Endodermal cell (in vitro differentiated cells): ENCODE measurements around the gene DOCK9. TPM values are rescaled to one million over a fixed set of nuclear protein-coding genes. Genes with fewer than 3 reads are reported as not detected.

Experiments
- DNase-seq: peaks from one replicate; pipeline ENCODE4 v3.0.0-alpha.2; 2017
- H3K27ac ChIP-seq: 2 replicates; pipeline ENCODE4 v1.5.1; 2013; ENCODE audit warnings: mild to moderate bottlenecking, low read depth, low read length, moderate library complexity
- H3K27me3 ChIP-seq: 2 replicates; pipeline ENCODE4 v1.6.1; 2013; ENCODE audit warnings: mild to moderate bottlenecking, low read length, moderate library complexity; ENCODE audit not compliant: insufficient read depth, control insufficient read depth, poor library complexity, severe bottlenecking
- H3K36me3 ChIP-seq: 2 replicates; pipeline ENCODE4 v1.7.0; 2013; ENCODE audit warnings: mild to moderate bottlenecking, low read length, moderate library complexity; ENCODE audit not compliant: control insufficient read depth, insufficient read depth
- H3K4me1 ChIP-seq: one replicate; pipeline ENCODE4 v1.7.0; 2013; ENCODE audit warnings: low read length; ENCODE audit not compliant: control insufficient read depth, insufficient read depth
- H3K4me3 ChIP-seq: 2 replicates; pipeline ENCODE4 v1.5.1; 2013; ENCODE audit warnings: mild to moderate bottlenecking, low read length, moderate library complexity
- H3K9ac ChIP-seq: 2 replicates; pipeline ENCODE4 v1.6.1; 2013; ENCODE audit warnings: mild to moderate bottlenecking, low read length, moderate library complexity; ENCODE audit not compliant: poor library complexity, severe bottlenecking; ENCODE audit errors: extremely low read depth
- H3K9me3 ChIP-seq: 2 replicates; pipeline ENCODE4 v1.6.1; 2013; ENCODE audit warnings: mild to moderate bottlenecking, low read length, moderate library complexity; ENCODE audit not compliant: control insufficient read depth
- H3K27ac Mint-ChIP-seq: 2 replicates; pipeline ENCODE4 v1.8.0; 2020; ENCODE audit warnings: mixed read lengths
- H3K27me3 Mint-ChIP-seq: 2 replicates; pipeline ENCODE4 v1.8.0; 2021; ENCODE audit warnings: mild to moderate bottlenecking, mixed read lengths; ENCODE audit not compliant: insufficient read depth
- H3K36me3 Mint-ChIP-seq: 2 replicates; pipeline ENCODE4 v1.8.0; 2020; ENCODE audit warnings: low read depth, mixed read lengths
- H3K4me1 Mint-ChIP-seq: 2 replicates; pipeline ENCODE4 v1.8.0; 2020; ENCODE audit warnings: mixed read lengths
- H3K4me3 Mint-ChIP-seq: 2 replicates; pipeline ENCODE4 v1.8.0; 2020; ENCODE audit warnings: mild to moderate bottlenecking, moderate library complexity, mixed read lengths
- H3K9me3 Mint-ChIP-seq: 2 replicates; pipeline ENCODE4 v1.8.0; 2020; ENCODE audit warnings: mild to moderate bottlenecking, mixed read lengths
- WGBS, 2 experiments: methylation state at CpG; one replicate each; pipeline versions ENCODE4 v1.1.5 to v1.1.7; 2013; ENCODE audit warnings: missing lambda C conversion rate in 2 of 2, mixed read lengths in 1 of 2; ENCODE audit not compliant: insufficient coverage in 1 of 2, insufficient read length in 1 of 2; 5-methylcytosine and 5-hydroxymethylcytosine counted together
- total RNA-seq, 2 donors: library from RNA; stranded (reverse); fragmentation: NEBNext Ultra II Directional in 1 of 2; extraction: Animal tissue kit (Norgen Biotek cat#: 25700) in 1 of 2; gene quantifications; 2 replicates in 1 of 2; 3 replicates in 1 of 2; pipeline ENCODE4 v1.2.1, GENCODE V29; 2021
- TF ChIP-seq, protein P1 (sequence below): fragments of 200-600 bp; sonication (generic); conservative IDR thresholded peaks from 2 replicates; pipeline ENCODE4 v1.5.0; 2021; ENCODE audit warnings: antibody characterized with exemption, mild to moderate bottlenecking

DOCK9 gene
- total RNA-seq, 2 donors from 2014 or later, result 15.6 to 22.5 TPM

DNA sequence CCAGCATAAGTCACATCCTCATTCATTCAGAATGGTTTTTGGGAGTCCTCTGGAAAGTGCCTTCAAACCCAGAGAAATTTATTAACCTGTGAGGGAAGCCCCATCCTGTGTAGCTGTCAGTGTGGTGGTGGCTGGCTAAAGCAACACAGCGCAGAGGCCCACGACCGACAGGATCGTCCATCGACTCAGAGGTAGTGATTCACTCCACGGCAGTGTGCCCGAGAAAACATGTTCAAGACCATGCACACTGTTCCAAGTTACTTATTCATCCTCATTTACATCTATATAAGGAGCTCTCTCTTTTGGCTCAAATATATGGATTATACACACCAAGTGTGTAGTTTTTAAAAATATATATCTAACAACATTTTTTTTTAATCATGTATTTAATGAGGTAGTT is 129.1 kb downstream of the DOCK9 start:
- no peaks in the 10 kb centered on the region for H3K9me3 Mint-ChIP-seq
- no peak overlapping the region for H3K4me3 Mint-ChIP-seq
- Histone ChIP-seq H3K4me1 (no peaks in the 10 kb centered on the region), H3K9ac (no peak overlapping the region), H3K27me3 (no peaks in the 10 kb centered on the region), H3K4me3 (no peak overlapping the region), H3K27ac (no peak overlapping the region), H3K36me3 (no peaks in the 10 kb centered on the region), H3K9me3 (no peaks in the 10 kb centered on the region)
- no peak overlapping the region for H3K27ac Mint-ChIP-seq
- DNase-seq, result no peak
- TF ChIP-seq, protein P1, sequence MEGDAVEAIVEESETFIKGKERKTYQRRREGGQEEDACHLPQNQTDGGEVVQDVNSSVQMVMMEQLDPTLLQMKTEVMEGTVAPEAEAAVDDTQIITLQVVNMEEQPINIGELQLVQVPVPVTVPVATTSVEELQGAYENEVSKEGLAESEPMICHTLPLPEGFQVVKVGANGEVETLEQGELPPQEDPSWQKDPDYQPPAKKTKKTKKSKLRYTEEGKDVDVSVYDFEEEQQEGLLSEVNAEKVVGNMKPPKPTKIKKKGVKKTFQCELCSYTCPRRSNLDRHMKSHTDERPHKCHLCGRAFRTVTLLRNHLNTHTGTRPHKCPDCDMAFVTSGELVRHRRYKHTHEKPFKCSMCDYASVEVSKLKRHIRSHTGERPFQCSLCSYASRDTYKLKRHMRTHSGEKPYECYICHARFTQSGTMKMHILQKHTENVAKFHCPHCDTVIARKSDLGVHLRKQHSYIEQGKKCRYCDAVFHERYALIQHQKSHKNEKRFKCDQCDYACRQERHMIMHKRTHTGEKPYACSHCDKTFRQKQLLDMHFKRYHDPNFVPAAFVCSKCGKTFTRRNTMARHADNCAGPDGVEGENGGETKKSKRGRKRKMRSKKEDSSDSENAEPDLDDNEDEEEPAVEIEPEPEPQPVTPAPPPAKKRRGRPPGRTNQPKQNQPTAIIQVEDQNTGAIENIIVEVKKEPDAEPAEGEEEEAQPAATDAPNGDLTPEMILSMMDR, result no peak
- 90 to 100% methylated on average over 2 to 7 of the region's 7 CpGs for WGBS, 2 experiments
- no peaks in the 10 kb centered on the region for H3K36me3 Mint-ChIP-seq
- H3K4me1 Mint-ChIP-seq, result peaks cover 5% of the 10 kb centered on the region
- H3K27me3 Mint-ChIP-seq, result no peaks in the 10 kb centered on the region

GRCh38 chr13:98847780-98848179 is 130.1 kb downstream of the DOCK9 start:
- 61 to 67% methylated on average over 2 to 5 of the region's 5 CpGs for WGBS, 2 experiments
- no peaks in the 10 kb centered on the region for H3K9me3 ChIP-seq

GRCh38 chr13:98846986-98847385 is 130.9 kb downstream of the DOCK9 start:
- H3K27ac Mint-ChIP-seq, result no peak overlapping the region
- H3K4me3 ChIP-seq, result no peak overlapping the region
- no peaks in the 10 kb centered on the region for H3K9me3 ChIP-seq
- no peak overlapping the region for H3K4me3 Mint-ChIP-seq
- peaks cover 5% of the 10 kb centered on the region for H3K4me1 Mint-ChIP-seq
- no peak overlapping the region for H3K27ac ChIP-seq
- no peaks in the 10 kb centered on the region for H3K9me3 Mint-ChIP-seq
- WGBS, 2 experiments, result 91 to 100% methylated on average over 3 to 4 of the region's 4 CpGs
- H3K36me3 Mint-ChIP-seq, result no peaks in the 10 kb centered on the region
- H3K36me3 ChIP-seq, result no peaks in the 10 kb centered on the region
- TF ChIP-seq, protein P1, result no peak
- H3K27me3 Mint-ChIP-seq, result no peaks in the 10 kb centered on the region
- H3K4me1 ChIP-seq, result no peaks in the 10 kb centered on the region
- no peak for DNase-seq
- H3K9ac ChIP-seq, result no peak overlapping the region
- H3K27me3 ChIP-seq, result no peaks in the 10 kb centered on the region

More at GRCh38 chr13:98847780-98848179, 130.1 kb downstream of the DOCK9 start:
- no peaks in the 10 kb centered on the region for H3K27me3 ChIP-seq
- H3K27ac ChIP-seq, result no peak overlapping the region
- DNase-seq, result peak; percentile 80
- no peaks in the 10 kb centered on the region for H3K27me3 Mint-ChIP-seq
- no peaks in the 10 kb centered on the region for H3K9me3 Mint-ChIP-seq
- H3K4me1 ChIP-seq, result no peaks in the 10 kb centered on the region
- no peaks in the 10 kb centered on the region for H3K36me3 ChIP-seq
- H3K4me1 Mint-ChIP-seq, result peaks cover 5% of the 10 kb centered on the region
- H3K4me3 Mint-ChIP-seq, result no peak overlapping the region
- TF ChIP-seq, protein P1, result no peak
- no peak overlapping the region for H3K27ac Mint-ChIP-seq
- no peak overlapping the region for H3K9ac ChIP-seq
- H3K4me3 ChIP-seq, result no peak overlapping the region
- H3K36me3 Mint-ChIP-seq, result no peaks in the 10 kb centered on the region
